Stimulated activated CD4-positive, alpha-beta T cell treated with anti-CD3 and anti-CD28 coated beads, TNF-alpha, amount 100 ng/mL, for 24 hours (primary cell): ENCODE measurements around the gene GSDME.

Experiments
- DNase-seq, 3 experiments: peaks; one replicate each; pipeline ENCODE4 v3.0.0-alpha.2; 2020; ENCODE audit warnings: low read depth in 3 of 3

Gene GSDME

GRCh38 chr7:24656608-24657007 is 100.7 kb downstream of the GSDME start:
- DNase-seq, result no peak

- no peak for DNase-seq
These were observed 103.0 kb downstream of the GSDME start for GRCh38 chr7:24654305-24654704.

GRCh38 chr7:24653316-24654085 is 103.8 kb downstream of the GSDME start:
- DNase-seq, result no peak

- DNase-seq, result no peak
These were observed 104.9 kb downstream of the GSDME start for GRCh38 chr7:24652251-24652939.
